Measurements from ENCODE around the gene TMEM115.

- TF ChIP-seq CTCF (IDR thresholded peaks at IDR 0.05): no peak
- no peak for TF ChIP-seq POLR2A (IDR thresholded peaks at IDR 0.05)
Measured at GRCh38 chr3:50333744-50334328, 25.5 kb downstream of the TMEM115 start.
